Measurements from ENCODE around the gene IL37. TPM values are rescaled to one million over a fixed set of nuclear protein-coding genes. Genes with fewer than 3 reads are reported as not detected.
A peak's percentile ranks its signal among the peaks of the same experiment; 100 is the strongest.

Gene IL37, protein sequence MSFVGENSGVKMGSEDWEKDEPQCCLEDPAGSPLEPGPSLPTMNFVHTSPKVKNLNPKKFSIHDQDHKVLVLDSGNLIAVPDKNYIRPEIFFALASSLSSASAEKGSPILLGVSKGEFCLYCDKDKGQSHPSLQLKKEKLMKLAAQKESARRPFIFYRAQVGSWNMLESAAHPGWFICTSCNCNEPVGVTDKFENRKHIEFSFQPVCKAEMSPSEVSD
- not detected for total RNA-seq

DNA sequence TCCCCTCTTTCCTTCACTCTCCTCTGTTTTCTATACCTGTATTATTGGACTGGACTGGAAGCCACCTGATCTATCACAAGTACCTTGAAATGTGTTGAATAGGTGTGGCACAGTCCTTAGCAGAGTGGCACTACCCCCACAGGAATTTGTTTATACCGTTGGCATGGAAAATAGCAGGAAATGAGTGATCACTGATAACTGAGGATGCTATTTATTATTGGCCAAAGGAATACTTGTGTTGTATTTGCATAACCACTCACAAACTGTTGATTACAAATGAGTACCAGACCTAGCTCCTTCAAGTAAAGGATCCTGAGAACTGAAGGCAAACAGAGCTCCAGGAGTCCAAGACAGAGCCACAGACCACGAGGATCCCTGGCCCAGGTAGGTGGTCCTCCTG lies at the start of gene IL37:
Gene IL37 (plus strand): TSS at position 301 of the 400 bp plus-strand sequence. CDS start 1,848 bp downstream, outside the sequence.
- DNase-seq, result no peak

DNA sequence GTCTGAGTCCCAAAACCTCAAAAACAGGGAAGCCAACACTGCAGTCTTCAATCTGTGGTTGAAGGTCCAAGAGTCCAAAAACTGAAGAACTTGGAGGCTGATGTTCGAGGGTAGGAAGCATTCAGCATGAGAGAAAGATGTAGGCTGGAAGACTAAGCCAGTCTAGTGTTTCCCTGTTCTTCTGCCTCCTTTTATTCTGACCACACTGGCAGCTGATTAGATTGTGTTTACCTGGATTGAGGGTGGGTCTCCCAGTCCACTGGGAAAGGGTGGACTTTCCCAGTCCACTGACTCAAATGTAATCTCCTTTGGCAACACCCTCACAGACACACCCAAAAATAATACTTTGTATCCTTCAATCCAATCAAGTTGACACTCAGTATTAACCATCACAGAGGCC lies 46.9 kb upstream of the IL37 start:
- DNase-seq, result no peak

DNA sequence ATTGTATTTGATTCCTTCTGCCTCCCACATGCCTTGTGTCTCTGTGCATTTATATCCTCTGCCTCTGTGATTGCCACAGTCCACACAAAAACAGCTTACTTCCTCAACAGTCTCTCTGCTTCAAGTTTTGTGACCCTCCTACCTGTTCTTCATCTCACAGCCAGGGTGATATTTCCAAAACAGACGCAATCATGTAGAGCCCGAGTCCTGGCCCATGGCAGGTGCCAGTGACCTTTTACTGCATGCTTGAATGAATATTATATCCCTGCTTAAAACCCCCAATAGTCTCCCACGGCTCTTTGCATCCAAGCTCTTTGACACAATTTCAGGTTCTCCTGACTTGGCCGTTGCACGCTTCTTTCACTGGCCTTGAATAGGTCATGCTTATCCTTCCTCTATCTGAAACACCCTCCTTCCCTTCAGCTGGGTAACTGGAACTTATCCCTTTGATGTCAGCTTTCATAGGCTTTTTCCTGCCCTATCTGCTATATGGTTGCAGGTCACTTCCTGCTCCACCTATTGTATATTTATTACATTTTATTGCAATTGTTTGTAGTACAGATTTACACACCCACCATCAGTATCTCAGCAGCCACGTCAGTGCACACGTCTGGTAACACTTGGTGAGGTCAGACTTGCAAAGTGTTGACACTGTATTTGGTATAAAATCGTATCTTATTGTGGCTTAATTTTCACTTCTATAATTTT lies 44.7 kb upstream of the IL37 start:
- no peak for DNase-seq

DNA sequence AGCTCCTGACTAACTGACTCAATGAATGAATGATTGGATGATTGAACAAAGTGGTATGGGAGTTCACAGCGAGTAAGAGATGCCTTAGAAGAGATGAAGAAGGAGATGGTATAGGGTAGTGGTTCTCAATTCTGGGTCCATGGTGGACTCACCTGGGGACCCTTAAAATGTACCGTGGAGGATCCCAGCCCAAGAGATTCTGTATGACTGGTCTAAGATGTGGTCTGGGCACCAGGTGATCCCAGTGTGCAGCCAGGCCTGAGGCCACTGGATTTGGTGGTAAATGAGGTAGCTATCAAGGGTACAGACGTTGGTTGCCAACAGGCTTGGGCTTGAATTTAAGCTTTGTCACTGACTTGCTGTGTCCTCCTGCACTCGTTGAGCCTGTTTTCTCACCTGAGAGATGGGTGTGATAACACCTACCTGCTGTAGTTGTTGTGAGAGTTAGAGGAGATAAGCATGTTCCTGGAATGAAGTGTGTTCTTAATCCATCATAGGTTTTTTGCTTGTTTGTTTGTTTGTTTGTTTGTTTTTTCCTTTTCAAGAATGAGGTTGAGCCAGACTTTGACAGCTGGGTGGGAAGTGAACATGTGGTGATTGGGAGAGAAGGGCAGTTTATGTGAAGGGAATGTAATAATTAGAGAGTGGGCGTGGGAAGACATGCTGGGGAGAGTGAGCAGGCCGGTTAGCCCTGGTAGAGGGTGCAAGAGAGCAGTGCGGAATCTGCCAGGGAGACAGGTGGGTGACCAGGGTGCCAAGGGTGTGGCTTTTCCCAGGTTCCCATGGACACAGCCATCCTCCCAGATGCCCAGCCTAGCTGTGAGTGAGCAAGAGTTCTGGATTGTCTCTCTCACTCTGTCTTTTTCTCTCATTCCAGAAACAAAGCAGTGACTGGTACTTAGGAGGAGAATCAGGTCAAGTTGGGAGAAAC lies 43.0 kb upstream of the IL37 start:
- DNase-seq, result no peak

DNA sequence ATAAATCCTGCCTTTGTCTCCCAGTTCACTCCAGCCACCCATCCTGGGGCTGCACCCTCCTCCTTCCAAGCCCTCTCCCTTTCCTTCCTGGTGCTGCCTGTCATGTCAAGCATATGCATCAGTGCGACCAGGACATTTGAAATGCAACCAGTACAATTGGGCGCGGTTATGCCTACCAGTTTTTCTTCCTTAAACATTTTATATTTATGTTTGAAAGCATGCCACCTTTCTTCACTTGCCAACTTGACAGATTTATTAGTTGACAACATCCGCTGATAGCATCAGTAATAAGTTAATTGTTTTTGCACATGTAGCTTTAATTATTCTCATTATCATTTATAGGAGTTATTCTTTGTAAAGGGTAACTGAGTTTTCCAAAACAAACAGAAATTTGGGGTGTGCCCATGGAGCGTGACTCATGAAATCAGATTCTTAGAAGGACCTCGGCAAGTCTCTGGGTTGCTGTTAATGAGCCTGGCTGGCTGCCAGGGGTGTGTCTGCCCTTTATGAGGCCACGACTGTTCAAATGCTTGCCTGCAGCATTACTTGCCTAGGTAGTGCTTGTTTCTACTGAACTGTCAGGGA lies 41.6 kb upstream of the IL37 start:
- peak; percentile 78 for DNase-seq

DNA sequence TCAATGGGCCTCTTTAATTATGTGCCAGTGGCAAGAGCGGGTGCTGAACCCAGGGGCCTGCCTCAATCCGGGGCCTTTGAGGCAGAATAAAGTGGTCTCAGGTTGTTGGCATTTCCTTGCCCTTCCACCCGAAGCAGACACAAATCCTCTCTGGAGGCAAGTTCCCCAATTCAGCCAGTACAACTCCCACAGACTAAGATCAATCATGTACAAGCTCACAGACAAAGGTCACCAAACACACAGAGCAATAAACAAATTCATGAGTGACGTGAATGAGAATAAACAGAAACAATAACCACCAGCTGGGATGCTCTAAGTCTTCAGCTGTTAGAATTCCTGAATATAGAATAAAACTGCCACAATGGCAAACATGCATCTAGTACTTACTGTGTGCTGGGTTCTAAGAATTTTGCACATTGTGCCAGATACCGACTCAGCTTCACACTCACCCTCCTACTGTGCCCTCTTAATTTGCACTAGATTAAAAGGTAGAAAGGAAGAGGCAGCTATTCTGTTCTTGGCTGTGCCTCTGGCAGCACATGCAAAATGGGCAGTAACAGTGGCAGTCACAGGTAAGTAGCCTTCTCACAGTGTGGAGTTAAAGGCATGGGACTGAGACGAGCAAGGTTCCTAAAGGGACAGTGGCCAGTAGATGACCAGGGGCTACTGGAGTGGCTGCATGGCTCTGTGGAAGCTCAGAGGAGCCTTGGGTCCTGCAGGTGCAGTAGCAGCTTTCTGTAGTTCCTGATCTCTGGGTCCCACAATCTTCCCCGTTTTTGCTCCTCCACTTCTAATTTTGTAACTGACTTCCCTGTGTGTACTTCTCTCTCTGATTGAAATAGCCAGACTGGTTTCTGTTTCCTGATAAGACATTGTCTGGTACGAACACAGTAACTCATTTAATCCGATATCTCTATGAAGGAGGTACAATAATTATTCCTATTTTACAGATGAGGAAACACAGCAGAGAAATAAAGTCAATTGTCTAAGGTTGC lies 39.8 kb upstream of the IL37 start:
- no peak for DNase-seq

DNA sequence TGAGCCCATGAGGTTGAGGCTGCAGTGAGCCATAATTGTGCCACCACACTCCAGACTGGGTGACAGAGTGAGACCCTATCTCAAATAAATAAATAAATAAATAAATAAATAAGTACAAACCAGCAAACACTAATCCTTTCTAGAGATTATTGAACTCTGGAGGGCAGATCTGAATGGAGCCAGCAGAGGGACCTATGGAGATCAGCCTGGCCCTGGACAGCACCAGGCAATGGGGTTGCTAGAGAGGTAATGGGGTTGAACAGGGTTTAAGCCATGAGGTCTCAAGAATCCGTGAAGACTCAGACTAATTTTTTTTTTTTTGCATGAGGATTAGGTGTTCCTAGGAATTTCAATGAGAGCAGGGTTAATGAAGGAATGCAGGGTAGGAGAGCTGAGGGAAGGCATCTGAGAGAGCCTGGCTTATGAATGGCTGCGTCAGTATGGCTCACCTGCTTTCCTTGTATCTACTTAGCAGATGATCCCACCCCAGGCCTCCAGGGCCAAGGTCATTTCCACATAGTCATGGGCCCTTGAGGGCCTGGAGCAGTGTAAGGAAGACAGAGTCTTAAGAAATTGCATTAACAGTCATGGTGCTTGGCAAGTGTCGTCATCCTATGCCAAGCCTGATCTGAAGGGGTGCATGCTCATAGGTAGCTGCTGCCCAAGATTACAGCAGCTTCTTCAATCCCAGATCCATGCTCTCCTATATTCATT lies 34.6 kb upstream of the IL37 start:
- DNase-seq, result no peak

DNA sequence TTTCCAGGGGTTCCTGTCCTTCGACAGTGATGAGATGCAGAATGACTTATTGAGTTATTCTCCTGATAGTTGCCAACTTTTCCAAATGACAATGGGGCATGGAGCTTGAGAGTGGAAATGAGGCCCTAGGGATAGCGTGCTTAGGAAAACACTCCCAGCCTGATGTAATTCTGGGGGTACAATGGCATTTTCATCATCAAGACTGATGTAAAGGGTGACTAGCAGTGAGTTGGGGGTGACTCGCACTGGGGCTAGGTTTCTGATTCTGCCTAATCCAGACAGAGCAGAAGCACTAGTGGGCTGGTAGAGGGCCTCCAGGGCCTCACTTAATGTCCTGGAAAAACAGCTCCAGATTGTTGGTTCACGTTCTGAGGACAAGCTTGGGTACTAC lies 34.0 kb upstream of the IL37 start:
- DNase-seq, result no peak

DNA sequence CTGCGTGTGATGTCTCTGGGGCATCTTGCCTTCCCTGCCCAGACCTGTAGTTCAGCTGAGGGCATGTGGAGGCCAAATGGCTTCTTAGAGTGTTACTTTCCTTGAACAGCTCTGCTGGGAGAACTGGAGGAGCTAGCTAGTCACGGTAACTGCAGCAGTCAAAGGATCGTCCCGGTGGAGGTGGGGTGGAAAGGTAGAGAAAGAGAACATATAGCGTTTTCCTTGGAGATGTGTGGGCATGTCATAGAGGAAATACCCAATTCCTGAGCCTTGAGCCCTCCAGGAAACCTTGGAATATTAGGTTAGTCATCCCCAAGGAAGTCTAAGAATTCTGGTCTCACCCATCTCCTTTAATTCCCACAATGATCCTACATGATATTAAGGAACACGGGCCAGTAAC lies 33.5 kb upstream of the IL37 start:
- DNase-seq, result no peak

DNA sequence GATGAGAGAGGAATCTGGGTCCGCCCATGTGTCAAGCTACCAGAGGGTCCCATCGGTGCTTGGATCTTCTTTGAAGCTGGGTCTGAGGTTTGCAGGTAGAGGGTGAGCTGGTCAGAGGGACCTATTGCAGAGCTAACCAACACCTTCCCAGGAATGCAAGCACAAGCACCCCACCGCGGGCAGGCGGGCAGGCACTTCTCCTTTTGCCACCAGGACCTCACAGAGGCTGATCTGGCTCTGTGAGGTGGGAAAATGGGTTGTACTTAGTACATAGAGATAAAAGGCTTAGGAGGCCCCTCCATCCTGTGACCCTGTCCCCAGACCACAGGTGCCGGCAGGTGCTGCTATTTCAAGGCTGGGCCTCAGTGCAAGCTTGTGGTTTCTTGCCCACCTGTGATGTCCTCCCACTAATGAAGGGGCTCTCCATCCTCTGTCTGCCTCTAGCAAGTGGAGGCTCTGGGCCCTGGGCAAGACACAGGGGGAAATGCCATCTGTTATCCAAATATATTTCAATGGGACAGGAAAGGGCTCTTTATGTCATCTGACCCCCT lies 31.4 kb upstream of the IL37 start:
- no peak for DNase-seq

DNA sequence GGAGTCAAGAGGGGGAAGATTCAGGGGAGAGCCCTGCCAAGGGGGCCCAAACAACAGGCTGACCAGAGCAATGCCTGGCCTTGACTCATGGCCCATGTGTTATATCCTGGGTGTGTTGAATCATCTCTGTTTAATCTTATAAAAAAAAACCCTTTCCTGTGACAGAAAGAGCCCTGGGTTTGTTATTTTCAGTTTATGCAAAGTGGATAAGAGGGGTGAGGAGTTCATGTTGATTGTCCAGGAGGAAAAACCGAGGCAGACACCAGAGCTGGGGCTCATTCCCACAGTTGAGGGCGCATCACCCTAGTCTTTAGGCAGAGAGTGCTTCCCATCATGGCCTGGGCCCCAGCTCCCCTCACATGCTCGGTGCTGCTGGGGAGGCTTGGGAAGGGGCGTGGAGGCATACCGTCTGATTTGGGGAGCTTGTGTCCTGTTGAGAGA lies 30.9 kb upstream of the IL37 start:
- DNase-seq, result no peak

DNA sequence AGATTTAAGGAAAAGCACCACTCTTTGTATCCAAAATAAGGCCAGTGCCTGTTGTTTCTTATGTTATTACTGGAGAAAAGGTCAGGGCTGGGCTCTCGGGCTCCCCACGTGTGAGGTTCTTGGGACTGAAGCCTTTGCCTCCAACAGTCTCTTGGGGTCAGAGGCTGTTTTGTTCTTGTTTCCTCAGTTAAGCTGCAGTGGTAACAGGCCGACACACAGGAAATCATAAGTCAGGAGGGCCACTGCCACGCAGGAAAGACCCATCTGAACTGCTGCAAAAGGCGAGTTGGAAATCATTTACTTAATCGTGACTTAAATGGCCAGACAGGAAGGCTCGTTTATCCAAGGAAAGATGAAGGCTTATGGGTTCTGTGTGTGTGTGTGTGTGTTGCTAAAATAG lies 30.3 kb upstream of the IL37 start:
- no peak for DNase-seq

DNA sequence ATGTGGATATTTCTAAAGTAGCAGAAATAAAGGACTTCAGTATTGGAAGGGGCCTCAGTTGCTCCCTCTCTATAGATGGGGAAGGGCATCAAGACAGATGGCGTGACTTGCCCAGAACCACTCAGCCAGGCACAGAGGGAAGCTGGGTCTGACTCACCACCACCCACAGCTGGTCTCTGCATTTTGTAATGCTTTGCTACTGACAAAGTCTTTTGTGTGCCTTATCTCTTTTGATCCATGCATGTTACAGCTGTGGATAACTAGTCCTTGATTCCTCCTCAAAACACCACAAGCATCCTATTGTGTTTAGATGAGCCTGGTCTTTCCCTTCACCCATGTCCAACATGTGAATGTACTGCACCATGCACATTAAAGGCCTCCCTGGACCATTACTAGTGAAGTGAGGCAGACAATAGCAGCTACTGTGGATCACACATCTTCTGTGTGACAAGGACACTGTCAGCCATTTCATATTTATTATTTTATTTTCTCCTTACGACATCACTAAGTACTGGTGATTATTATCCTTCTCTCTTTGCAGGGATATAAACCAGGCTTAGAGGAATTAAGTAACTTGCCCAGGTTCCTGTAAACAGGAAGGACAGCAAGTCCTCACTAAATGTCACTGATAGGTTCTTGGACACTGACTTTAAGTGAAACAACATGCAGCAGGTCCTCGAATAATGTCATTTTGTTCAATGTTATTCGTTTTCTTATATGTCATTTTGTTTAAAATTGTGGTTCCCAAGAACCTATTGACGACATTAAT lies 29.6 kb upstream of the IL37 start:
- DNase-seq, result no peak

DNA sequence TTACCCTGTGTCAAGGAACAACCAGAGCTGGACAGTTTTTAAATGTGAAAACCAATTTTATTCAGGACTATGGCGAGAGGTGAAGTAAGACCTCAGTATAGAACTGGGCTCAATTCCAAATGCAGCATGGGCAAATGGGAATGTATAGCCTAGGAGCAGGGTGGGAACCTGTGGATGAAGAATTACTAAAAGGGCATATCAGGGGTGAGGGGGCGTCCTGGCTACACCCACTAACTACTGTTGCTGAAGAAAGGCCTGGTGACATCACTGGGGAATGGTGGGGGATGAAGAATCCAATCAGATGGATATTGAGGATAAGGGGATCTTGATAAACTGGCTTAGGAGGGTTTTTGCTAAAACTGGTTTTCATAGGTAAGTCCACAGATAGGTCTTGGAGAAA lies 27.3 kb upstream of the IL37 start:
- DNase-seq, result no peak

DNA sequence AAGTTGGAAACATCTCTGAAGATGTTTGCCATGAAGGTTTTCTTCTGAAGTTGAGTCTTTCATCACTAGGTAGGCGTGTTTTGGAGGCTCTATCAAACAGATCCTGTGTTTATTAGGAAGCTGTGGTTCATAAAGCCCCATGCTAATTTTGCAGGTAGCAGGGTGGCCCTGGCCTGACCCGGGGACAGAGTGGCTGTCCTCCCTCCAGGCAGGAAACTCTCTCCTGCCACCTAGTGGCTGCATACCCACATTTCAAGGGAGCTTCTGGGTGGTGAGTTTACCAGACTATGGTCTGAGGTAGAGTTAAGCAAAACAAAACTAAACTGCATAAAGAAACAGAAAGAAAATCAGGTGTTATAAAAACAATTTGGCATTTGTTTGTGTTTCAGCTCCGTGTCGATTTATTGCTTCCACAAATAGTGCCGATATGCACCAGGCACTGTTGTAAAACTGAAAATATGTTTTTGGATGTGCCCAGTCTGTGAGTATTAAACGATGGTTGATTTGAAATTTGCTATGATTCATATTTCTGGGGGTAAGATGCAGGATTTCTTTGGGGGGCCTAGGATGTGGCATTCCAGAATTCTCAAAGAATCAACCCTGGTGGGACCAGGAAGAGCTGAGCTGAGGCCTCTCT lies 26.0 kb upstream of the IL37 start:
- peak; percentile 14 for DNase-seq

DNA sequence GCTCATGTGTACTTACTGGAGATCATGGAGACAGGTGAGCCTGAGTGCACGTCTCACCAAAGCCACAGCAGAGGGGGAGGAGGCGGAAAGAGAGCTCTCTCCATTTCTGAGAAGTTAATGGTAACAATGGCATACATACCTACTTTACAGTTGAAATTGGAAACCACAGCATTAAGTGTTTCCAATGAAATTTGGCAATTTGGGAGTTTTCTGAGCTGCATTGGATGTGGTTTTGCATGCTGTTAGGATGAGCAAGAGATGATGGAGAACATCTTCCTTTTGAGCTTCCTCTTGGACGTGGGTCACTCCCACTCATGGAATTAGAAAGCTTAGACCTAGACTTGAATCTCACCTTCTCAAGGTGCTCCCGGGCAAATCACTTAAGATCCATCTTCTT lies 25.5 kb upstream of the IL37 start:
- no peak for DNase-seq

DNA sequence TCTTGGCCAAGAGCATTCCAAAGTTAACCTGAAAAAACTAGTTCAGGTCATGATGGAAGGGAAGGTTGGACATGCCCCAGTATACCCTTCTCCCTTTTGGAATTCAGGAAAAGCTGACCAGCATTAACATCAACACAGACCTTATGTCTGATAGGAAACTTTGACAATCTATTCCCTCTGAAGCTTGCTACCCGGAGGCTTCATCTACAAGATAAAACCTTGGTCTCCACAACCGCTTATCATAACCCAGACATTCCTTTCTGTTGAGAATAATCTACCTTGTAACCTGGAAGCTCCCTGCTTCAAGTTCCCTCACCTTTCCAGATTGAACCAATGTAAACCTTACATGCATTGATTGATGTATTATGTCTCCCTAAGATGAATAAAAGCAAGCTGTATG lies 24.7 kb upstream of the IL37 start:
- DNase-seq, result no peak

DNA sequence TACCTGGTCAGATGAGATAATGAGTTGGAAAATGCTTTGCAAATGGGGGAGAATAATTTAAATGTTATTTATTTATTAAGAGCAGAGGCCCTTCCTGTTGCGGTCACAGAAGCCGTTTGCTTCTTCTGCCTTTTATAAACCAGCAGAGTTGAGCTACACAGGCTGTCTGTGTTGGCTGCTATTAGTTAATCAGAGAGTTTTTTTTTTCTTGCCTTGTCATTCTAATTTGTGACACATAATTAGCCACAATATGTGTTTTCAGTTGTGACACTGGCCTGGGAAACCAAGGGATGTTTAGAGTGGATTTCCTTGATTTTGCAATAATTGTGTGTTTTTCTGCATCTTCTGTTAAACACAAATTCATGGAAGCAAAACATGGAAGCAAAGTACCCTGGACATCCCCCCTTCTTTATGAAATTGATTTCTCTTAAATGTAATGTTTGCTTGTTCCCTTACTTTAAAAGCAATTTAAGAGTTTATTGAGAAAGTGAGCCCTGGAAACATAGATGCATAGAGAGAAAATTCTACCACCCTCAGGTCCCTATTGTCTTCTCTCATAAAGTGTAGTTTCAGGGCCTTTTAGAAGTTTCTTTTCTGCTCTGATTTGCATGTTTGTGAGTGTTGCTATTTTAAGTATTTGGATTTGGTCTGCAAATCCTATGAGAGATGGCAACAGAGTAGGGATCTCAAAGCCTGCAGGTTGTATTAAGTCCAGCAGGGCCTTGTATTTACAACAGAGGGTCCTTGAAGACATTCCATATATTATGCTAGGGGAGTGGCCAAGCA lies 22.8 kb upstream of the IL37 start:
- no peak for DNase-seq
